MCF 10A (cell line): ENCODE data around the gene KIF17. TPM values are rescaled to one million over a fixed set of nuclear protein-coding genes. Genes with fewer than 3 reads are reported as not detected.

Experiments used
- BruUV-seq: library from RNA; stranded (reverse); fragments of 400-500 nt; replicated peaks from 2 replicates; lab custom pipeline; 2021; lab: Mats Ljungman, UMichigan
- CTCF ChIA-PET: fragments of 300-600 bp; sonication (Branson Sonifier 250); formaldehyde crosslinking; extraction: SDS; loops from one replicate; lab custom pipeline; 2021; ENCODE audit warnings: antibody characterized with exemption, inconsistent platforms; lab: Yijun Ruan, JAX
- POLR2A ChIA-PET: fragments of 300-600, 350-650 bp; sonication (Branson Sonifier 250); formaldehyde crosslinking; extraction: SDS; loops from one replicate; lab custom pipeline; 2020; ENCODE audit warnings: antibody characterized with exemption, inconsistent platforms; lab: Yijun Ruan, JAX
- DNase-seq: peaks from one replicate; pipeline ENCODE4 v3.0.0-alpha.2; 2018; ENCODE audit not compliant: unreplicated experiment
- H3K27ac Mint-ChIP-seq: one replicate; pipeline ENCODE4 v1.8.0; 2022; ENCODE audit warnings: mild to moderate bottlenecking, low read depth, mixed read lengths; ENCODE audit not compliant: unreplicated experiment
- H3K27me3 Mint-ChIP-seq: one replicate; pipeline ENCODE4 v1.8.0; 2022; ENCODE audit warnings: mixed read lengths; ENCODE audit not compliant: insufficient read depth, unreplicated experiment
- H3K36me3 Mint-ChIP-seq: one replicate; pipeline ENCODE4 v1.8.0; 2022; ENCODE audit warnings: mild to moderate bottlenecking, moderate library complexity, mixed read lengths; ENCODE audit not compliant: insufficient read depth, unreplicated experiment
- H3K4me1 Mint-ChIP-seq: one replicate; pipeline ENCODE4 v1.8.0; 2022; ENCODE audit warnings: mixed read lengths; ENCODE audit not compliant: insufficient read depth, unreplicated experiment
- H3K4me3 Mint-ChIP-seq: one replicate; pipeline ENCODE4 v1.8.0; 2022; ENCODE audit warnings: mild to moderate bottlenecking, moderate library complexity, mixed read lengths; ENCODE audit not compliant: unreplicated experiment
- H3K9me3 Mint-ChIP-seq: one replicate; pipeline ENCODE4 v1.8.0; 2022; ENCODE audit warnings: mixed read lengths; ENCODE audit not compliant: unreplicated experiment
- CTCF ChIP-seq: fragments of 200-600 bp; IDR thresholded peaks from one replicate; pipeline ENCODE4 v1.8.0; 2022; ENCODE audit warnings: antibody characterized with exemption, mild to moderate bottlenecking; ENCODE audit not compliant: unreplicated experiment
- intact Hi-C: fragments of 100-400 bp; cut with micrococcal nuclease; formaldehyde crosslinking; loops from 2 replicates; pipeline ENCODE4 v1.14.1; 2022
- total RNA-seq: library from RNA; stranded (reverse); gene quantifications from 2 replicates; pipeline ENCODE4 v1.2.3, GENCODE V29; 2022

The KIF17 gene
- total RNA-seq, 1 experiment from 2014 or later = 0.19 TPM

DNA sequence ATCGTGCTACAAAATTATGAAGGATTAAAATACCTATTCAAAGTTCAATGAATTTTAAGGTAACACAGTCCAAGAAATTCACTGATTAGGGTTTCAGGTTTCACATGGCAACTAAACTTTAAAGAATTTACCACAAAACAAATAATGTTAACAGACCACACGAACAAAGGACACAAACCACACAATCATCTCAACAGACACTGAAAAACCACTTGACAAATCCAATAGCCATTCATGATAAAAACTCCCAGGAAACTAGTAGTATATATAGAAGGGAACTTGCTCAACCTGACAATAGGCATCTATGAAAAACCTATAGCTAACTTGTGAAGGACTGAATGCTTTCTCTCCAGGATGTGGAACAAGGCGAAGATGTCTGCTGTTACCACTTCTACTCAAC lies 35.8 kb upstream of the KIF17 start:
- Mint-ChIP-seq H3K36me3 (peaks cover 87% of the 10 kb centered on the region), H3K27me3 (no peaks in the 10 kb centered on the region), H3K27ac (no peak overlapping the region), H3K4me1 (no peaks in the 10 kb centered on the region), H3K4me3 (no peak overlapping the region), H3K9me3 (no peaks in the 10 kb centered on the region)
- ChIA-PET POLR2A (no interaction called here), CTCF (no interaction called here)
- no peak for TF ChIP-seq CTCF
- no peak for DNase-seq
- no TSS peak for BruUV-seq
- intact Hi-C loops = no loop called here

DNA sequence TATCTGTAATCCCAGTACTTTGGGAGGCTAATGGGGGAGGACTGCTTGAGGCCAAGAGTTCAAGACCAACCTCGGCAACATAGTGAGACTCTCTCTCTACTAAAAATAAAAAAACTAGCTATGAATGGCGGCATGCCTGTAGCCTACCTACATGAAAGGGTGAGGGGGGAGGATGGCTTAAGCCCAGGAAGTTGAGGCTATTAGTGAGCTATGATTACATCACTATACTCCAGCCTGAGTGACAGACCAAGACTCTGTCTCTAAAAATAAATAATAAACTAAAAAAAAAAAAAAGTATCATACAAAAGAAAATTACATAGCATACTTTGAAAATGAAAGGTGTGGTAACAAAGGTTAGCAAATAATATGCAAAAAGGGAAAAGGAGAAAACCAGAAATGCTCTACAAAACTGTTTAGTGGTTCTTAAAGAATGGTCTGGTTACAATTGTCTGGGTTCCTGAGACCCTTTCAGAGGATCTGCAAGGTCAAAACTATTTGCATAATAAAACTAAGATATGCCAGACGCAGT lies 33.7 kb upstream of the KIF17 start:
- H3K36me3 Mint-ChIP-seq = peaks cover 87% of the 10 kb centered on the region
- no peaks in the 10 kb centered on the region for H3K9me3 Mint-ChIP-seq
- no peak overlapping the region for H3K27ac Mint-ChIP-seq
- no TSS peak for BruUV-seq
- no peak overlapping the region for H3K4me3 Mint-ChIP-seq
- no peaks in the 10 kb centered on the region for H3K27me3 Mint-ChIP-seq
- H3K4me1 Mint-ChIP-seq = no peaks in the 10 kb centered on the region
- ChIA-PET POLR2A (interaction anchor here (0.6 to 0.8 kb wide), 2 partner anchors 15 to 1221 kb away, joined by 3 read pairs; no protein-coding TSS in a partner anchor), CTCF (interaction anchor here (0.6 to 1.6 kb wide), 5 partner anchors 16 to 443 kb away, joined by 3 to 8 read pairs (median 4); no protein-coding TSS in a partner anchor)
- intact Hi-C loops = no loop called here
- no peak for TF ChIP-seq CTCF
- DNase-seq = no peak

DNA sequence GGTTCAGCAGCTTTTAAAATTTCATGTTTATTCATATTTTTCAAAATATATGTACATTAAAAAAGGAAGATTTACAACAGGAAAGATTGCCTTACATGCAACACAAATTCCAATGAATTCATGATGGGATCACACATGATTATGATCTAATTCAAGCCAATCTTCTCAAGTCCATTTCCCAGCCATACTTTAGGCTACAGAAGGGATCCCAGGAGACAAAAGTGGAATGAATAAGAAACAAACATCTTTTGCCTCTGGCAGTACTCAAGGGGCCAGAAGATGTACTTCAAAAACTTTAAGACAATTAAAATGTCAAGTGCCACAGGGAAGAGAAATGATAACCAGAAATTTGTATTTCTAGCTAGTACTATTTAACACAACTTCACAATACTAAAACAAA lies 24.9 kb upstream of the KIF17 start:
- H3K36me3 Mint-ChIP-seq = peaks cover 82% of the 10 kb centered on the region
- H3K27ac Mint-ChIP-seq = no peak overlapping the region
- POLR2A ChIA-PET = interaction anchor here (1.1 kb wide), 1 partner anchor 44 kb away, joined by 3 read pairs; the partner anchor contains the start of gene HP1BP3

DNA sequence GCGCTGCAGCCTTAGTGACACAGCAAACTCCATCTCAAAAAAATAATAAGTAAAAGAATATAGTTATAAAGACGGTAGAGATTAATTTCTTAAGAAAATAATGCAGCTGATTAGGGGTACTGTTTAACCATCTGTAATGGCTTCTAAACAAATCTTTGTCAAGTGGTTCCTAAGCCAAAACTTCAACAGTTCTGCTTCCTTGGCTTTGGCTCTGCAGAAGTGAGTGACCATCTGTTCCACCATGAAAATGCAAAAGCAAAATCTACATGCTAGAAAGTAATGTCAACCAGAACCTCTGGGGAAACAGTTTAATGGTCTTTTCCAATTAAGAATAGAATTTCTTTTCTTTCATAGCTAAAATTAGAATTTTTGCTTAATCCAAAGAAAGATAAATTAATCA lies 23.0 kb upstream of the KIF17 start:
- BruUV-seq = no TSS peak
- DNase-seq = no peak
- Mint-ChIP-seq H3K9me3 (no peaks in the 10 kb centered on the region), H3K27ac (no peak overlapping the region), H3K4me1 (no peaks in the 10 kb centered on the region), H3K4me3 (no peak overlapping the region), H3K36me3 (peaks cover 76% of the 10 kb centered on the region), H3K27me3 (no peaks in the 10 kb centered on the region)
- ChIA-PET CTCF (interaction anchor here (0.7 to 1.2 kb wide), 2 partner anchors 44 to 240 kb away, joined by 3 to 5 read pairs; no protein-coding TSS in a partner anchor), POLR2A (no interaction called here)
- intact Hi-C loops = no loop called here
- no peak for TF ChIP-seq CTCF

More for the DNA sequence above, 24.9 kb upstream of the KIF17 start:
- Mint-ChIP-seq H3K4me1 (no peaks in the 10 kb centered on the region), H3K4me3 (no peak overlapping the region), H3K27me3 (no peaks in the 10 kb centered on the region), H3K9me3 (no peaks in the 10 kb centered on the region)
- TF ChIP-seq CTCF = no peak
- BruUV-seq = no TSS peak
- DNase-seq = no peak
- CTCF ChIA-PET = interaction anchor here (0.5 to 1.5 kb wide), 3 partner anchors 10 to 473 kb away, joined by 3 to 6 read pairs (median 3); partner anchors contain the start of gene SH2D5
- intact Hi-C loops = no loop called here
